HUES64 (cell line): ENCODE measurements around the gene ADAMTSL2.

Source experiments
- H3K27ac ChIP-seq: 2 replicates; pipeline ENCODE4 v1.7.0; 2013; ENCODE audit warnings: low read depth, low read length, inconsistent platforms
- H3K27me3 ChIP-seq: 2 replicates; pipeline ENCODE4 v1.6.1; 2013; ENCODE audit warnings: mild to moderate bottlenecking, low read length; ENCODE audit not compliant: insufficient read depth
- H3K36me3 ChIP-seq: 2 replicates; pipeline ENCODE4 v1.6.1; 2013; ENCODE audit warnings: mild to moderate bottlenecking, low read length; ENCODE audit not compliant: insufficient read depth
- H3K4me1 ChIP-seq: 2 replicates; pipeline ENCODE4 v1.6.1; 2013; ENCODE audit warnings: mild to moderate bottlenecking, low read length, moderate library complexity; ENCODE audit not compliant: insufficient read depth
- H3K4me3 ChIP-seq: 2 replicates; pipeline ENCODE4 v1.5.1; 2013; ENCODE audit warnings: mild to moderate bottlenecking, low read length, moderate library complexity
- H3K9ac ChIP-seq: 2 replicates; pipeline ENCODE4 v1.6.1; 2013; ENCODE audit warnings: mild to moderate bottlenecking, low read depth, low read length
- H3K9me3 ChIP-seq: 2 replicates; pipeline ENCODE4 v1.6.1; 2013; ENCODE audit warnings: low read depth, low read length; ENCODE audit not compliant: insufficient read depth
- WGBS: fragments of 150-250, 120-280 bp; methylation state at CpG from one replicate; pipeline ENCODE4 v1.1.7; 2013; ENCODE audit warnings: missing lambda C conversion rate; 5-methylcytosine and 5-hydroxymethylcytosine counted together

The ADAMTSL2 gene

DNA sequence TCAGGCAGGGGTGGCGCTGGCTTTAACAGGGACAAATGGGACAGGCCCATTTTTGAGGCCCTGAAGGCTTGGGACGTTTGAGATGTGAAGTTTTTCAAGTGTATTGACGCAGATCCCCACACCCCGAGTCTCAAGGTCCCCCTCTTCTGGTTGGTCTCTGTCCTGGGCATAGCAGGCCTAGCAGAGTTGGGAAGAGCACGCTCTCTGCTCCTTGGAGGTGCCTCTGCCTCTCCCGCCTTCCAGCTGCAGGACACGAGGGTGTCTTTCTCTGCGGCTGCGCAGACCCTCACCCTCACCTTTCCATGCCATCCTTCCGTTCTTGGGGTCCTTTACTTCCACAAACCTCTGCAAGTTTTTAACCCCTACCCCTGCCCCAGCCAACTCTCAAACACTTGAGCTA, 18.6 kb downstream of the ADAMTSL2 start:
- H3K9ac ChIP-seq: no peak overlapping the region
- WGBS: 90% methylated on average over 10 of the region's 10 CpGs
- H3K27me3 ChIP-seq: no peaks in the 10 kb centered on the region
- no peak overlapping the region for H3K4me3 ChIP-seq
- H3K4me1 ChIP-seq: peaks cover 7% of the 10 kb centered on the region; the same call in 1 of the 2 replicates
- H3K9me3 ChIP-seq: no peaks in the 10 kb centered on the region
- H3K27ac ChIP-seq: no peak overlapping the region
- H3K36me3 ChIP-seq: no peaks in the 10 kb centered on the region

DNA sequence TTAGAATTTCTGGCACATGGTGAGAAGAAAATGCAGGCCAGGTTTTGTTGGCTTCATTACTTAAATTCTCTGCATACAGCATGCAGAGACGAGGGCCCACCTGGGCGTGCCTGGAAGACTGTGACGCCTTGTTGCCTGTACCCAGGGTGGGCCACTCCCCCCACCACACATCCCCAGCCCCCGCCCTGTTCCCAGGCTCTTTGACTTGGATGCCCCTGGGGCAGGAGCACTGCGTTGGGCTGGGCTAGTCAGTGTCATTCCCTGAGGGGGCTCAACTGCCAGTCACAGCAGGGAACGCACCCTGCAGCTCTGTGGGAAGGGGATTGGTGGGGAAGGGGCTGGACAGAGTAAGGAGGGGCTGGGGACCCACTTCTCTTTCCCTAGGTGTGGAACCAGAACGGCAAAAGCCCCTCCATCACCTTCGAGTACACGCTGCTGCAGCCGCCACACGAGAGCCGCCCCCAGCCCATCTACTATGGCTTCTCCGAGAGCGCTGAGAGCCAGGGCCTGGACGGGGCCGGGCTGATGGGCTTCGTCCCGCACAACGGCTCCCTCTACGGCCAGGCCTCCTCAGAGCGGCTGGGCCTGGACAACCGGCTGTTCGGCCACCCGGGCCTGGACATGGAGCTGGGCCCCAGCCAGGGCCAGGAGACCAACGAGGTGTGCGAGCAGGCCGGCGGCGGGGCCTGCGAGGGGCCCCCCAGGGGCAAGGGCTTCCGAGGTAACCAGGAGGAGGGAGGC, 19.6 kb downstream of the ADAMTSL2 start:
- Histone ChIP-seq H3K9me3 (no peaks in the 10 kb centered on the region), H3K9ac (no peak overlapping the region), H3K4me1 (peaks cover 14% of the 10 kb centered on the region), H3K27ac (no peak overlapping the region), H3K4me3 (no peak overlapping the region), H3K36me3 (no peaks in the 10 kb centered on the region), H3K27me3 (no peaks in the 10 kb centered on the region)
- 73% methylated on average over 31 of the region's 31 CpGs for WGBS

GRCh38 chr9:133554729-133555128, 20.2 kb downstream of the ADAMTSL2 start:
- Histone ChIP-seq H3K4me1 (peaks cover 14% of the 10 kb centered on the region), H3K9me3 (no peaks in the 10 kb centered on the region), H3K27ac (no peak overlapping the region), H3K4me3 (no peak overlapping the region), H3K9ac (no peak overlapping the region), H3K27me3 (no peaks in the 10 kb centered on the region), H3K36me3 (no peaks in the 10 kb centered on the region)
- 95% methylated on average over 8 of the region's 8 CpGs for WGBS

DNA sequence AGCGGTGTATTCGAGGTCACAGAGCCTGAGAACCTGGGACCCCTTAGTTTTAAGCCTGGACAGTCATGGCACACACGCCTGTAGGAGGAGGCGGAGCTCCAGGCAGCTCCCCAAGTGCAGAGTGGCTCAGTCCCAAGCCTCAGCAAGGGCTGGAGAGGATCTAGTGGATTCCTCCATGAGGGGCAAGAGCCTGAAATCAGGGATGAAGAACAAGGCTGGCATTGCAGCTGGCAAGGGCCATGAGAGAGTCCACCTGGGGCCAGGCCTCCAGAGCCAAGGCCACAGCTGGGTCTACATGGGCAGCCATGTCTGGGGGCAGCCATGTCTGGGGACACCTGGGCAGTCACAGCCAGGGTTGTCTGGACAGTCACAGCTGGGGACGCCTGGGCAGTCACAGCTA, 21.9 kb downstream of the ADAMTSL2 start:
- H3K9me3 ChIP-seq: no peaks in the 10 kb centered on the region
- peaks cover 14% of the 10 kb centered on the region for H3K4me1 ChIP-seq
- H3K9ac ChIP-seq: no peak overlapping the region
- H3K27ac ChIP-seq: no peak overlapping the region
- 88% methylated on average over 5 of the region's 5 CpGs for WGBS
- no peak overlapping the region for H3K4me3 ChIP-seq
- H3K27me3 ChIP-seq: no peaks in the 10 kb centered on the region
- H3K36me3 ChIP-seq: no peaks in the 10 kb centered on the region

GRCh38 chr9:133557581-133557980, 23.1 kb downstream of the ADAMTSL2 start:
- H3K4me1 ChIP-seq: peaks cover 14% of the 10 kb centered on the region
- peak overlapping the region; percentile 9; the same call in 1 of the 2 replicates for H3K27ac ChIP-seq
- H3K36me3 ChIP-seq: no peaks in the 10 kb centered on the region
- H3K9ac ChIP-seq: no peak overlapping the region
- no peaks in the 10 kb centered on the region for H3K9me3 ChIP-seq
- H3K27me3 ChIP-seq: no peaks in the 10 kb centered on the region
- 90% methylated on average over 9 of the region's 9 CpGs for WGBS
- no peak overlapping the region for H3K4me3 ChIP-seq

GRCh38 chr9:133558191-133559126, 24.0 kb downstream of the ADAMTSL2 start:
- H3K9ac ChIP-seq: peak overlapping the region; percentile 37; the same call in 1 of the 2 replicates
- H3K9me3 ChIP-seq: no peaks in the 10 kb centered on the region
- H3K4me1 ChIP-seq: peaks cover 14% of the 10 kb centered on the region
- H3K27ac ChIP-seq: peak overlapping the region; percentile 82
- 24% methylated on average over 31 of the region's 31 CpGs for WGBS
- H3K4me3 ChIP-seq: no peak overlapping the region
- no peaks in the 10 kb centered on the region for H3K36me3 ChIP-seq
- H3K27me3 ChIP-seq: no peaks in the 10 kb centered on the region

- Histone ChIP-seq H3K36me3 (no peaks in the 10 kb centered on the region), H3K4me1 (peaks cover 13% of the 10 kb centered on the region), H3K9me3 (no peaks in the 10 kb centered on the region), H3K4me3 (no peak overlapping the region), H3K9ac (no peak overlapping the region), H3K27ac (no peak overlapping the region), H3K27me3 (no peaks in the 10 kb centered on the region)
- 94% methylated on average over 15 of the region's 15 CpGs for WGBS
Observed at GRCh38 chr9:133560311-133560710, 25.8 kb downstream of the ADAMTSL2 start.

DNA sequence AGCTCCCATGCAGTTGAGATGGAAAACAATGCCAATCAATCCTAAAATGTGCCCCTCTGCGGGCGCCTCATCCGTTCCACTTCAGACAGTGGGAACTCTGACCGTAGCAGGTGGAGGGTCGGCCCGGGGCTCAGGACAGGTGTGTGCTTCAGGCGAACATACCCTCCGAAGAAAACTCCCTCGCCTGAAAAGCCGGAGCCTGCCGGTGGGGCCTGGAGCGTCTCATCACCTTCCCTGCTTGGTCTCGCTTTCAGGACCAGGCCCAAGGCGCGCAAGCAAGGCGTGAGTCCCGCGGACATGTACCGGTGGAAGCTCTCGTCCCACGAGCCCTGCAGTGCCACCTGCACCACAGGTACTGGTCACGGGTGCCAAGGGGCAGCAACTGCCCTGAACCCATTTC, 26.4 kb downstream of the ADAMTSL2 start:
- Histone ChIP-seq H3K4me3 (no peak overlapping the region), H3K36me3 (no peaks in the 10 kb centered on the region), H3K27ac (no peak overlapping the region), H3K9ac (no peak overlapping the region), H3K27me3 (no peaks in the 10 kb centered on the region), H3K9me3 (no peaks in the 10 kb centered on the region), H3K4me1 (peaks cover 13% of the 10 kb centered on the region)
- WGBS: 95% methylated on average over 22 of the region's 22 CpGs

- 89% methylated on average over 32 of the region's 32 CpGs for WGBS
- Histone ChIP-seq H3K27me3 (no peaks in the 10 kb centered on the region), H3K27ac (no peak overlapping the region), H3K9ac (no peak overlapping the region), H3K4me1 (peaks cover 13% of the 10 kb centered on the region), H3K36me3 (no peaks in the 10 kb centered on the region), H3K4me3 (no peak overlapping the region), H3K9me3 (no peaks in the 10 kb centered on the region)
Observed at GRCh38 chr9:133561976-133562554, 27.6 kb downstream of the ADAMTSL2 start.

GRCh38 chr9:133562611-133563290, 28.2 kb downstream of the ADAMTSL2 start:
- H3K27ac ChIP-seq: no peak overlapping the region
- no peaks in the 10 kb centered on the region for H3K36me3 ChIP-seq
- H3K4me3 ChIP-seq: no peak overlapping the region
- H3K9ac ChIP-seq: no peak overlapping the region
- H3K9me3 ChIP-seq: no peaks in the 10 kb centered on the region
- H3K27me3 ChIP-seq: no peaks in the 10 kb centered on the region
- 95% methylated on average over 54 of the region's 54 CpGs for WGBS
- H3K4me1 ChIP-seq: peaks cover 12% of the 10 kb centered on the region
